Measurements from ENCODE around the gene SUPT6H. TPM values are rescaled to one million over a fixed set of nuclear protein-coding genes. Genes with fewer than 3 reads are reported as not detected.

Gene SUPT6H
- total and polyA plus RNA-seq, 9 of the 15 experiments (the other 6 are each of a cell fraction or from before 2014, with no cell fraction given): 1.7 to 77.7 (median 49.2) TPM

DNA sequence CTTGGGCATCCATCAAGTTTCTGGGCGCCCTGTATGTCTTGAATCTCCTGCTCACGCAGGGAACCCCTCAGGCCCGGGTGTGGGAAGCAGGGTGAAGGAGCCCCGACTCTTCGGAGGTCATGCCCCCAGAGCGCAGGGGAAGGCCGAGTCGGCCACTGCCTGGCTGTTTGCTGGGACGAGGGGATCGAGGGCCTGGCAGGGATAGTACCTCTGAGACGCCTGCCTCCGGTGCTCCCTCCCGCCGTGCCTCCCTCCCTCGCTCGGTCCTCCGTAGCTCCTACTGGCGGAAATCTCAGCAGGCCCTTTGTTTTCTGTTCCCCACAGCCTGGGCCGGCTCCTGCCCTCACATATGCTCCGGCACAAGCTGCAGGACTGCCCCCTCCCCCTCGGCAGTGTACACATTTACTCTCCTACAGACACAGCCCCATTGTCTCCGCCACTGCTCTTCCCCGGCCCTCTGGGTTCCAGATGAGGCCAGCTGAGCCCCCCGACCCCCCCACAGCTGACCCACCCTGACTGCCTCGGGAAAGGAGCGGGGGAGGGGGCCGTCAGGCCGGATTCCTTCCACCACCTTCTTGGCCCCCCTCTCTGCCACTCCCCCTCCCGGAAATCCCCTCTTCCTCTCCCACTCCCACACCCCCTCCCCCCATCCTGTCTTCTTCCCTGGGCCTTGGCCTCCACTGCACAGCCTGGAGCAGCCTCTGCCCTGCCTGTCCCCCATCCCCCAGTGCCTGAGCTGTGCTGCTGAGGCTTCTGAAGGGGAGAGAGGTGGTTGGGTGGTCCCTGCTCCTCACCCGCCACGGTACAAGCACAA is 83.2 kb downstream of the SUPT6H start (continued):
- no peak for TF ChIP-seq POLR2B (IDR thresholded peaks at IDR 0.05; ENCODE audit: low read depth, partially characterized antibody)
- TF ChIP-seq, protein P1, sequence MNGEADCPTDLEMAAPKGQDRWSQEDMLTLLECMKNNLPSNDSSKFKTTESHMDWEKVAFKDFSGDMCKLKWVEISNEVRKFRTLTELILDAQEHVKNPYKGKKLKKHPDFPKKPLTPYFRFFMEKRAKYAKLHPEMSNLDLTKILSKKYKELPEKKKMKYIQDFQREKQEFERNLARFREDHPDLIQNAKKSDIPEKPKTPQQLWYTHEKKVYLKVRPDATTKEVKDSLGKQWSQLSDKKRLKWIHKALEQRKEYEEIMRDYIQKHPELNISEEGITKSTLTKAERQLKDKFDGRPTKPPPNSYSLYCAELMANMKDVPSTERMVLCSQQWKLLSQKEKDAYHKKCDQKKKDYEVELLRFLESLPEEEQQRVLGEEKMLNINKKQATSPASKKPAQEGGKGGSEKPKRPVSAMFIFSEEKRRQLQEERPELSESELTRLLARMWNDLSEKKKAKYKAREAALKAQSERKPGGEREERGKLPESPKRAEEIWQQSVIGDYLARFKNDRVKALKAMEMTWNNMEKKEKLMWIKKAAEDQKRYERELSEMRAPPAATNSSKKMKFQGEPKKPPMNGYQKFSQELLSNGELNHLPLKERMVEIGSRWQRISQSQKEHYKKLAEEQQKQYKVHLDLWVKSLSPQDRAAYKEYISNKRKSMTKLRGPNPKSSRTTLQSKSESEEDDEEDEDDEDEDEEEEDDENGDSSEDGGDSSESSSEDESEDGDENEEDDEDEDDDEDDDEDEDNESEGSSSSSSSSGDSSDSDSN (IDR thresholded peaks at IDR 0.05; ENCODE audit: borderline replicate concordance in 1 of 2, low read depth in 2 of 2, low read length in 2 of 2): 0 out of 4 replicates have a peak, but pooled peaks of 1 of the 2 experiments have one; percentile 29
- TF ChIP-seq RFX5 (IDR thresholded peaks at IDR 0.05; ENCODE audit: low read depth, low read length): no peak
- TF ChIP-seq ZBTB7A (IDR thresholded peaks at IDR 0.05; ENCODE audit: borderline replicate concordance, control insufficient read depth, low read depth, low read length): peak; percentile 59
- no peak for TF ChIP-seq POLR3G (IDR thresholded peaks at IDR 0.05; ENCODE audit: extremely low read depth, insufficient read length, insufficient replicate concordance)
- no peak for TF ChIP-seq CHD2 (IDR thresholded peaks at IDR 0.05; ENCODE audit: low read depth, low read length)
- TF ChIP-seq PHF21A (IDR thresholded peaks at IDR 0.05; ENCODE audit: borderline replicate concordance, low read depth): peak; percentile 81; the same call in 1 of the 2 replicates
- 0 out of 2 replicates have a peak, but pooled peaks have one; percentile 62 for TF ChIP-seq CBFB (CRISPR knock-in tag; IDR thresholded peaks at IDR 0.05)
- TF ChIP-seq SMAD1 (IDR thresholded peaks at IDR 0.05; ENCODE audit: low read depth, low read length, partially characterized antibody): no peak
- no peak for TF ChIP-seq ZNF764 (CRISPR knock-in tag; IDR thresholded peaks at IDR 0.05; ENCODE audit: low read depth)
- TF ChIP-seq SREBF2 (CRISPR knock-in tag; IDR thresholded peaks at IDR 0.05): no peak
- TF ChIP-seq, protein P2, sequence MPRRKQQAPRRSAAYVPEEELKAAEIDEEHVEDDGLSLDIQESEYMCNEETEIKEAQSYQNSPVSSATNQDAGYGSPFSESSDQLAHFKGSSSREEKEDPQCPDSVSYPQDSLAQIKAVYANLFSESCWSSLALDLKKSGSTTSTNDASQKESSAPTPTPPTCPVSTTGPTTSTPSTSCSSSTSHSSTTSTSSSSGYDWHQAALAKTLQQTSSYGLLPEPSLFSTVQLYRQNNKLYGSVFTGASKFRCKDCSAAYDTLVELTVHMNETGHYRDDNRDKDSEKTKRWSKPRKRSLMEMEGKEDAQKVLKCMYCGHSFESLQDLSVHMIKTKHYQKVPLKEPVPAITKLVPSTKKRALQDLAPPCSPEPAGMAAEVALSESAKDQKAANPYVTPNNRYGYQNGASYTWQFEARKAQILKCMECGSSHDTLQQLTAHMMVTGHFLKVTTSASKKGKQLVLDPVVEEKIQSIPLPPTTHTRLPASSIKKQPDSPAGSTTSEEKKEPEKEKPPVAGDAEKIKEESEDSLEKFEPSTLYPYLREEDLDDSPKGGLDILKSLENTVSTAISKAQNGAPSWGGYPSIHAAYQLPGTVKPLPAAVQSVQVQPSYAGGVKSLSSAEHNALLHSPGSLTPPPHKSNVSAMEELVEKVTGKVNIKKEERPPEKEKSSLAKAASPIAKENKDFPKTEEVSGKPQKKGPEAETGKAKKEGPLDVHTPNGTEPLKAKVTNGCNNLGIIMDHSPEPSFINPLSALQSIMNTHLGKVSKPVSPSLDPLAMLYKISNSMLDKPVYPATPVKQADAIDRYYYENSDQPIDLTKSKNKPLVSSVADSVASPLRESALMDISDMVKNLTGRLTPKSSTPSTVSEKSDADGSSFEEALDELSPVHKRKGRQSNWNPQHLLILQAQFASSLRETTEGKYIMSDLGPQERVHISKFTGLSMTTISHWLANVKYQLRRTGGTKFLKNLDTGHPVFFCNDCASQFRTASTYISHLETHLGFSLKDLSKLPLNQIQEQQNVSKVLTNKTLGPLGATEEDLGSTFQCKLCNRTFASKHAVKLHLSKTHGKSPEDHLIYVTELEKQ (CRISPR knock-in tag; IDR thresholded peaks at IDR 0.05): no peak
- TF ChIP-seq, protein P3, sequence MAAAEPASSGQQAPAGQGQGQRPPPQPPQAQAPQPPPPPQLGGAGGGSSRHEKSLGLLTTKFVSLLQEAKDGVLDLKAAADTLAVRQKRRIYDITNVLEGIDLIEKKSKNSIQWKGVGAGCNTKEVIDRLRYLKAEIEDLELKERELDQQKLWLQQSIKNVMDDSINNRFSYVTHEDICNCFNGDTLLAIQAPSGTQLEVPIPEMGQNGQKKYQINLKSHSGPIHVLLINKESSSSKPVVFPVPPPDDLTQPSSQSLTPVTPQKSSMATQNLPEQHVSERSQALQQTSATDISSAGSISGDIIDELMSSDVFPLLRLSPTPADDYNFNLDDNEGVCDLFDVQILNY (CRISPR knock-in tag; IDR thresholded peaks at IDR 0.05): 0 out of 2 replicates have a peak, but pooled peaks have one; percentile 40
- no peak for TF ChIP-seq BRF1 (IDR thresholded peaks at IDR 0.05; ENCODE audit: borderline replicate concordance, extremely low read depth, insufficient read length)
- TF ChIP-seq YY1 (IDR thresholded peaks at IDR 0.05; ENCODE audit: borderline replicate concordance in 1 of 3, control insufficient read depth in 1 of 3, extremely low read depth in 1 of 3, insufficient read depth in 3 of 3, insufficient read length in 1 of 3, insufficient replicate concordance in 2 of 3, low read depth in 1 of 3, low read length in 2 of 3): peak in 1 of 3 experiments; percentile 51
- 0 out of 4 replicates have a peak, but pooled peaks of 1 of the 2 experiments have one; percentile 21 for TF ChIP-seq SRF (CRISPR knock-in tag; IDR thresholded peaks at IDR 0.05)
- TF ChIP-seq ZBED1 (IDR thresholded peaks at IDR 0.05): no peak
- TF ChIP-seq KDM5B (IDR thresholded peaks at IDR 0.05; ENCODE audit: insufficient replicate concordance, low read depth, low read length): peak; percentile 3
- TF ChIP-seq SP1 (CRISPR knock-in tag; IDR thresholded peaks at IDR 0.05): 0 out of 2 replicates have a peak, but pooled peaks have one; percentile 10

Data from K562 (cell line).